H9 (cell line): ENCODE results near the gene PRR23E. TPM values are rescaled to one million over a fixed set of nuclear protein-coding genes. Genes with fewer than 3 reads are reported as not detected.

Experiments
- DNase-seq: peaks from one replicate; pipeline ENCODE4 v3.0.0-alpha.2; 2017
- H2AFZ ChIP-seq: one replicate; pipeline ENCODE4 v1.6.1; 2013; ENCODE audit warnings: mild to moderate bottlenecking, low read length, control low read depth, moderate library complexity
- H2AK5ac ChIP-seq: 2 replicates; pipeline ENCODE4 v1.6.1; 2013; ENCODE audit warnings: low read length, control low read depth, mixed read lengths; ENCODE audit not compliant: insufficient read length
- H2BK120ac ChIP-seq: one replicate; pipeline ENCODE4 v1.6.1; 2013; ENCODE audit warnings: low read depth, mild to moderate bottlenecking, low read length, control low read depth, inconsistent platforms; ENCODE audit not compliant: poor library complexity, severe bottlenecking
- H2BK12ac ChIP-seq: 2 replicates; pipeline ENCODE4 v1.6.1; 2013; ENCODE audit warnings: low read length, control low read depth, mixed read lengths, low read depth; ENCODE audit not compliant: insufficient read length
- H2BK15ac ChIP-seq: 2 replicates; pipeline ENCODE4 v1.6.1; 2013; ENCODE audit warnings: low read depth, low read length, control low read depth
- H2BK20ac ChIP-seq: one replicate; pipeline ENCODE4 v1.6.1; 2013; ENCODE audit warnings: low read depth, mild to moderate bottlenecking, low read length, control low read depth, inconsistent platforms; ENCODE audit not compliant: poor library complexity, severe bottlenecking
- H2BK5ac ChIP-seq: 2 replicates; pipeline ENCODE4 v1.6.1; 2013; ENCODE audit warnings: low read length, control low read depth, mixed read lengths; ENCODE audit not compliant: insufficient read length
- H3K14ac ChIP-seq: 2 replicates; pipeline ENCODE4 v1.6.1; 2013; ENCODE audit warnings: low read length, control low read depth; ENCODE audit not compliant: insufficient read depth
- H3K18ac ChIP-seq: 2 replicates; pipeline ENCODE4 v1.6.1; 2013; ENCODE audit warnings: low read depth, mild to moderate bottlenecking, mixed read lengths, low read length, control low read depth; ENCODE audit not compliant: insufficient read length
- H3K23ac ChIP-seq: 2 replicates; pipeline ENCODE4 v1.6.1; 2013; ENCODE audit warnings: low read length, control low read depth, mixed read lengths, low read depth; ENCODE audit not compliant: insufficient read length
- H3K23me2 ChIP-seq: 2 replicates; pipeline ENCODE4 v1.6.1; 2013; ENCODE audit warnings: low read depth, mild to moderate bottlenecking, mixed read lengths, low read length, control low read depth; ENCODE audit not compliant: insufficient read length, poor library complexity, severe bottlenecking
- H3K27ac ChIP-seq: 2 replicates; pipeline ENCODE4 v1.5.1; 2013; ENCODE audit warnings: low read length, control low read depth, mixed read lengths, low read depth; ENCODE audit not compliant: insufficient read length
- H3K27me3 ChIP-seq: 2 replicates; pipeline ENCODE4 v1.6.1; 2013; ENCODE audit warnings: low read length, control low read depth, inconsistent platforms; ENCODE audit not compliant: insufficient read depth
- H3K4ac ChIP-seq: 2 replicates; pipeline ENCODE4 v1.6.1; 2013; ENCODE audit warnings: low read depth, mild to moderate bottlenecking, control low read depth, inconsistent platforms, low read length, moderate library complexity
- H3K4me1 ChIP-seq: 2 replicates; pipeline ENCODE4 v1.6.1; 2013; ENCODE audit warnings: low read length, control low read depth, inconsistent platforms; ENCODE audit not compliant: insufficient read depth
- H3K4me2 ChIP-seq: 2 replicates; pipeline ENCODE4 v1.6.1; 2013; ENCODE audit warnings: low read length, control low read depth, mixed read lengths; ENCODE audit not compliant: insufficient read length, insufficient read depth
- H3K56ac ChIP-seq: 2 replicates; pipeline ENCODE4 v1.6.1; 2013; ENCODE audit warnings: low read depth, mild to moderate bottlenecking, mixed read lengths, low read length, control low read depth; ENCODE audit not compliant: insufficient read length
- H3K79me1 ChIP-seq: 2 replicates; pipeline ENCODE4 v1.6.1; 2013; ENCODE audit warnings: low read depth, mild to moderate bottlenecking, moderate library complexity, low read length, control low read depth, inconsistent platforms; ENCODE audit not compliant: insufficient read depth, poor library complexity, severe bottlenecking
- H3K79me2 ChIP-seq: 2 replicates; pipeline ENCODE4 v1.6.1; 2013; ENCODE audit warnings: low read length, control low read depth, inconsistent platforms; ENCODE audit not compliant: insufficient read depth
- H3K9ac ChIP-seq: 2 replicates; pipeline ENCODE4 v1.6.1; 2013; ENCODE audit warnings: low read length, control low read depth, mixed read lengths; ENCODE audit not compliant: insufficient read length; ENCODE audit errors: extremely low read depth
- H3K9me3 ChIP-seq: one replicate; pipeline ENCODE4 v1.6.1; 2013; ENCODE audit warnings: low read depth, low read length, inconsistent platforms; ENCODE audit not compliant: control insufficient read depth
- H3T11ph ChIP-seq: one replicate; pipeline ENCODE4 v1.6.1; 2013; ENCODE audit warnings: mild to moderate bottlenecking, low read length, control low read depth, inconsistent platforms
- H4K20me1 ChIP-seq: one replicate; pipeline ENCODE4 v1.6.1; 2013; ENCODE audit not compliant: control insufficient read depth, insufficient read length, insufficient read depth
- H4K5ac ChIP-seq: 2 replicates; pipeline ENCODE4 v1.6.1; 2013; ENCODE audit warnings: low read depth, mild to moderate bottlenecking, mixed read lengths, low read length, control low read depth; ENCODE audit not compliant: insufficient read length
- H4K8ac ChIP-seq: replicated peaks from 2 replicates; pipeline ENCODE4 v1.6.1; 2013; ENCODE audit warnings: low read length, control low read depth, mixed read lengths, low read depth; ENCODE audit not compliant: insufficient read length
- H4K91ac ChIP-seq: 2 replicates; pipeline ENCODE4 v1.6.1; 2013; ENCODE audit warnings: low read depth, mild to moderate bottlenecking, moderate library complexity, mixed read lengths, low read length, control low read depth; ENCODE audit not compliant: insufficient read length
- H3K27ac Mint-ChIP-seq, 3 experiments: 2 replicates in 2 of 3; 3 replicates in 1 of 3; pipeline ENCODE4 v1.8.0; 2020 to 2021; ENCODE audit warnings: mixed read lengths in 3 of 3, mild to moderate bottlenecking in 1 of 3, moderate library complexity in 1 of 3
- H3K27me3 Mint-ChIP-seq: 2 replicates; pipeline ENCODE4 v1.8.0; 2021; ENCODE audit warnings: low read depth, mild to moderate bottlenecking, moderate library complexity, mixed read lengths
- H3K36me3 Mint-ChIP-seq, 3 experiments: 2 replicates in 2 of 3; 3 replicates in 1 of 3; pipeline ENCODE4 v1.8.0; 2020 to 2021; ENCODE audit warnings: low read depth in 3 of 3, mixed read lengths in 3 of 3; ENCODE audit not compliant: insufficient read depth in 1 of 3
- H3K4me1 Mint-ChIP-seq, 2 experiments: 2 replicates each; pipeline ENCODE4 v1.8.0; 2020; ENCODE audit warnings: mixed read lengths in 2 of 2
- H3K4me3 Mint-ChIP-seq, 2 experiments: 2 replicates in 1 of 2; 3 replicates in 1 of 2; pipeline ENCODE4 v1.8.0; 2020 to 2021; ENCODE audit warnings: mild to moderate bottlenecking in 2 of 2, mixed read lengths in 2 of 2, moderate library complexity in 1 of 2
- H3K9me3 Mint-ChIP-seq, 2 experiments: 2 replicates in 1 of 2; 3 replicates in 1 of 2; pipeline ENCODE4 v1.8.0; 2020; ENCODE audit warnings: mild to moderate bottlenecking in 2 of 2, mixed read lengths in 2 of 2, moderate library complexity in 1 of 2
- CTCF ChIP-seq: fragments of 200-600 bp; sonication (generic); conservative IDR thresholded peaks from 3 replicates; pipeline ENCODE4 v1.8.0; 2021; ENCODE audit warnings: antibody characterized with exemption, mild to moderate bottlenecking
- WGBS: extraction: QIAGEN DNeasy Blood & Tissue Kit; methylation state at CpG from one replicate; pipeline ENCODE4 v1.1.7; 2013; ENCODE audit warnings: missing lambda C conversion rate, low lambda C conversion rate, mixed read lengths; ENCODE audit not compliant: insufficient read length; ENCODE audit errors: extremely low coverage; 5-methylcytosine and 5-hydroxymethylcytosine counted together
- total RNA-seq: library from RNA; stranded (reverse); gene quantifications from 2 replicates; pipeline ENCODE4 v1.2.1, GENCODE V29; 2021

The PRR23E gene
- total RNA-seq, 1 experiment from 2014 or later: not detected

GRCh38 chr3:127170814-127171213 lies 22.1 kb upstream of the PRR23E start:
- Mint-ChIP-seq H3K4me3 (no peak overlapping the region; a peak in 1 of 5 replicates), H3K4me1 (peaks cover 3 to 13% of the 10 kb centered on the region in 2 experiments; a peak in 3 of 4 replicates), H3K27ac (no peak overlapping the region), H3K36me3 (no peaks in the 10 kb centered on the region), H3K27me3 (peaks cover 16% of the 10 kb centered on the region), H3K9me3 (no peaks in the 10 kb centered on the region)
- H2BK15ac ChIP-seq: no peak overlapping the region
- no peaks in the 10 kb centered on the region for H3K9me3 ChIP-seq
- peak; percentile 25 for DNase-seq
- H2BK12ac ChIP-seq: no peak overlapping the region
- no peak overlapping the region for H3T11ph ChIP-seq
- no peak overlapping the region for H4K5ac ChIP-seq
- no peaks in the 10 kb centered on the region for H3K79me1 ChIP-seq
- no peak overlapping the region for H4K91ac ChIP-seq
- no peak overlapping the region for H2BK5ac ChIP-seq
- H3K4ac ChIP-seq: no peak overlapping the region
- H3K27ac ChIP-seq: no peak overlapping the region
- H3K56ac ChIP-seq: no peak overlapping the region
- H3K4me2 ChIP-seq: no peak overlapping the region
- H3K14ac ChIP-seq: no peak overlapping the region
- H4K8ac ChIP-seq: no peak overlapping the region
- no peaks in the 10 kb centered on the region for H3K23me2 ChIP-seq
- no peak overlapping the region for H2BK120ac ChIP-seq
- H3K18ac ChIP-seq: no peak overlapping the region
- H2AK5ac ChIP-seq: no peak overlapping the region
- no peak overlapping the region for H2BK20ac ChIP-seq
- H3K27me3 ChIP-seq: no peaks in the 10 kb centered on the region
- H4K20me1 ChIP-seq: no peaks in the 10 kb centered on the region
- no peak overlapping the region for H3K9ac ChIP-seq
- no peaks in the 10 kb centered on the region; the same call in 1 of the 2 replicates for H3K4me1 ChIP-seq
- no peak for TF ChIP-seq CTCF
- no peaks in the 10 kb centered on the region for H3K79me2 ChIP-seq
- no peak overlapping the region for H2AFZ ChIP-seq
- WGBS: no CpG with 5 or more reads among the region's 7 CpGs
- no peak overlapping the region for H3K23ac ChIP-seq
